ENCODE measurements around the gene CBX4.

Gene CBX4

GRCh38 chr17:79829004-79829403 is 10.2 kb downstream of the CBX4 start:
- no peak for DNase-seq (ENCODE audit: low spot score)

DNA sequence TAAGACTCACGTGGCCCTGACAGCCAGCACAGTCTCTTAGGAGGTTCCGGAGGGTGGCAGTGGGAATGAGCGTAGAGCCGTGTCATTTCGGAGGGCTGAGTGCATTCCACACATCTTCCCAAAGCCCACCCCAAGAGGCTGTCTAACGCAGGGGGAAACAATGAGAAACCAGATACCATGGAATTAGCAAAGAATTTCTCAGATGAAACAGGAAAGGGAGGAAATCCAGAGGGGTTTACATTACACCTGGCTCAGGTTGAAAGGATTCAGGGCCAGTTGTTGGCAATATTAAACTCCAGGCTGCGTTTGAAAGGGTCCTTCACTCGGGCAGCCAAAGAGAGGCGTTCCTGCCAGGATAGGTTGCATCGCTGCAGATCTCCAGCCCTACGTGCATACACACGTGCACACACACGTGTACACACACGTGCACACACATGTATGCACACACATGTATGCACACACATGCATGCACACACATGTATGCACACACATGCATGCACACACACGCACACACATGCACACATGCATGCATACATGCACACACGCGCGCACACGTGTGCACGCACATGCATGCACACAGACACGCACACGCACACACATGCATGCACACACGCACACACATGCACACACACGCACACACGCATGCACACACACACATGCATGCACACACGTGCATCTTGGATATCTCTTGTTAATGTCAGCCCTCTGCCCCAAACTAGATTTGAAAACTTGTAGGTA is 12.2 kb downstream of the CBX4 start:
- no peak for DNase-seq (ENCODE audit: low spot score)

- no peak for DNase-seq (ENCODE audit: low spot score)
These were observed 13.0 kb downstream of the CBX4 start for GRCh38 chr17:79826204-79826680.

- no peak for DNase-seq (ENCODE audit: low spot score)
These were observed 13.7 kb downstream of the CBX4 start for GRCh38 chr17:79825580-79825921.

- no peak for DNase-seq (ENCODE audit: low spot score)
These were observed 14.2 kb downstream of the CBX4 start for GRCh38 chr17:79824893-79825579.

DNA sequence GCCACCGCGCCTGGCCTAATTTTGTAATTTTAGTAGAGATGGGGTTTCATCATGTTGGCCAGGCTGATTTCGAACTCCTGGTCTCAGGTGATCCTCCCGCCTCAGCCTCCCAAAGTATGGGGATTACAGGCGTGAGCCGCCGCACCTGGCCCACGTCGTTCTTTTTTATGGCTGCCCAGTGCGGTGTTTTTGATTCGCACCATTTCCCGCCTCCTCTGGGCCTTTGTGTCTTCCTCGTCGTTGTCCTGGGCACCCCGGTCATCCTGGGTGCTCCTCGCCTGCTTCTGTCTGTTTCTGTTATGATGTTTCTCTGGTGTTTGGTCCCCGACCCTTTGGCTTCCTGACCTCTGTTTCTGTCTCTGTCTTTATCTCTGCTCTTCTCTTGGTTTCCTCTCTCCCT is 15.0 kb downstream of the CBX4 start:
- DNase-seq (ENCODE audit: low spot score), result no peak

- no peak for DNase-seq (ENCODE audit: low spot score)
These were observed 16.6 kb downstream of the CBX4 start for GRCh38 chr17:79822583-79823124.

GRCh38 chr17:79821331-79822095 is 17.7 kb downstream of the CBX4 start:
- no peak for DNase-seq (ENCODE audit: low spot score)

DNA sequence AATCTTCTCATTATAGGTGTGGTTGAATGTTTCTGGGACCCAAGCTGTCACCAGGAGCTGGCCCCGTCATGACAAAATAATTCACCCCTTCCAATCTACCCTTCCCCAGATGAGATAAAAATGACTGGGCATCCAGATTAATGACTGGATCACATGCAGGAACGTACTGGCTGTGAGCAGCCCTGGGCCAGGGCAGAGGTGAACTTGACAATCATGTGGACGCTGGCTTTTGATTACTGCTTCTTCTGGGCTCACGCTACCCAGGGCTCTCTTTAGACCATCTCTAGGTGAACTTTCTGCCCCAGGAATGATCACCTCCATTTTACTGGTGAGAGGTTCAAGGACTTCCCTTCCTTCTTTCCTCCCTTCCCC is 18.3 kb downstream of the CBX4 start:
- DNase-seq (ENCODE audit: low spot score), result no peak

DNA sequence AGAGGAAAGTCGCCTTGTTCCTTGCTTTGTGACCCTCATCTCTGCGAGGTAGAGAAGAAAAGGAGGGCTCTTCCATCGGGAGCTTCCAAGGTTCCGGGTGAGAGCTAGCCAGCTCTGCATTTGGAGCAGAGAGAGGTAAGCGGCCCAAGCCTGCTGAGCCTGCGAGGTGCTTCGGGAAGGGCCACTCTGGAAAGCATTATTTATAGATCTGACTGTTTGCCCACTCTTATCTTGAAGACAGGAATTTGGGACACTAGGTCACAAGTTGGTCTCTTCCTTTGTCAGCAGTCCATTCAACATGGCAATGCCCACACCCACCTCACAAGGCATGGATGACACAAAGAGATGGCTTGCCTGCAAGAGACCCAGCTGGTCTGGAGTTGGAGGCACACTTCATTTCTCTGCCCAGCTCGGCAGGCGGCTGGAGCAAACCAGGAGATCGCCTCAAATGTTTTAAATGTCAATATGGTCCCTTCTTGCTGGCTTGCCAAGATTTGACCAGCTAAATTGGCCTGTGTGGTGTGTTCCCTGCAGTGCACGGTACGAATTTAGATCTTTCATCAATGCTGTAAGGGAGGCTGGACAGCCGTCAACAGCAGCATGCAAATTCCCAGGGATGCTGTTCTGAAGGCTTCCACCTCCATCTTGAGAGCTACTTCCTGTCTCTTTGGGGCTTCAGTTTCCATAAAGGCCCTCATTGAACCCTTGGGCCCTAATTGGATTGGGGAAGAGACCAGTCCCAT is 19.5 kb downstream of the CBX4 start:
- DNase-seq (ENCODE audit: low spot score), result no peak

- DNase-seq (ENCODE audit: low spot score), result no peak
These were observed 20.2 kb downstream of the CBX4 start for GRCh38 chr17:79819085-79819484.

DNA sequence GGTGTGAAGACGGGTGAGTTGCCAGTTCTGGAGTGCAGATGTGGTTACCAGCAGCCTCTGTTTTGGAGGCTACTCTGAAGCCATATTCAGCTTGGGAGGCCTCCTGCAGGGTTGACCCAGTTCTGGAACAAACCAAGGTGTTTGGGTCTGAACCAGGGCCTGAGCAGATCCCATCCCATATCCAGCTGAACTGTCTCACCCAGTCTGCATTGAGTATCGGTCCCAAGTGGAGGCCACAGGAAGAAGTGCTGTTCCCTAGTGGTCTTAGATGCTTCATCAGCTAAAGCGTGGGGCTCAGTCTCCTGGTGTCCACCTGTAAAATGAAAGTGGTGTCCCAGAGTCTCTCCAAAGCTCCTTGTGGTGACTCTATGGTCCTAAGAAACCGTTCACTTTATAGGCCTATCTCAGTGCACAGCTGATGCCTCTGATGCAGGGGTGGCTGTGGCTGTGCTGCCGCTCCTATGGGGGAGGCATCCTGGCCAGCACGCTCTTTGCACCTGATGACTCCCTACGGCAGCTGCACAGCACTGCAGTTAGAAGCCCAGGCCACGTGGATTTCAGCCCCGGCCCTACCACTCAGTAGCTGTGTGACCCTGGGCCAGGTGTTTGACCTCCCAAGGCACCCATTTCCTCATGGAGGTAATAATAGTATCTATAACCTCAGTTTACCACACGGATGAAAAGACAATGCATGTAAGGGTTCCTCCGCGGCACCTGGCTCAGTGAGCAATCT is 21.0 kb downstream of the CBX4 start:
- no peak for DNase-seq (ENCODE audit: low spot score)

GRCh38 chr17:79815836-79816461 is 23.3 kb downstream of the CBX4 start:
- no peak for DNase-seq (ENCODE audit: low spot score)

DNA sequence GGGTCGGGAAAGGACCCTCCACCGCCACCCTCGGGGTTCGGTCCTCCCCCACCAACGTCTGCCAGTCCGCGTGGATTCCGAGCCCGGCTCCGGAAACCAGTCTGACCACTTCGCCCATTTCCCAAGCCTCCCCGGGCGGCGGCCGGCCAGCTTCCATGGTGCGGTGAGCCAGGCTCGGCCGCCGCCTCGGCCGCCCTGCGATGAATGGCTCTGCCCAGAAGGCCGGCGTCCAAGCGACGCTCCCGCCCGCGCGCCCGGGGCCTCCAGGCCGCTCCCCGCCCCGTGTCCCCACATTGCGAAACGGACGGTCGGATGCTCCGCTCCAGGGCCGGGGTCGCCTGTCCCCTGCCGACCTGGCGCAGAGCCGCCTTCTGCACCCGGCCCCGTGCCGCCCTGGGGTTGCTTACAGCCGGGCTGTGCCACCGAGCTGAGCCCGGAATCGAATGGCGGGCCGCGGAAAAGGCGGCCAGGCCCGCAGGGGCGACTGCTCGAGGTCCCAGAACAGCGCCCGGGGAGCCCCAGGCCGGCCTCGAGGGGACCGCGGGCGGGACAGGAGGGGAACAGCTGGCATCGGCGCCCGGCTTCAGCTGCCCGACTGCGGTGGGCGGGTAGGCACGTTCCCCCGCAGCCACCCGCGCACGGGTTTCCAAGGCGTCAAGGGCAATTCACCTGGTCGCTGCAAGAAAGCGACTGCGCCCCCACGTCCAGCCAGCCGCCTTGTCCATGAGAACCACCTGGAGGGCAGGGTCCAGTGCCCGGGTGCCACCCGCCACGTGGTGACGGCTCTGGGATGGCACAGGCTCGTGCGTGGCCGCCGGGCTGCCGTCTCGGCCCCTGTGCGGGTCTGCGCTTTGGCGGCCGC is 24.0 kb downstream of the CBX4 start:
- DNase-seq (ENCODE audit: low spot score), result no peak

DNA sequence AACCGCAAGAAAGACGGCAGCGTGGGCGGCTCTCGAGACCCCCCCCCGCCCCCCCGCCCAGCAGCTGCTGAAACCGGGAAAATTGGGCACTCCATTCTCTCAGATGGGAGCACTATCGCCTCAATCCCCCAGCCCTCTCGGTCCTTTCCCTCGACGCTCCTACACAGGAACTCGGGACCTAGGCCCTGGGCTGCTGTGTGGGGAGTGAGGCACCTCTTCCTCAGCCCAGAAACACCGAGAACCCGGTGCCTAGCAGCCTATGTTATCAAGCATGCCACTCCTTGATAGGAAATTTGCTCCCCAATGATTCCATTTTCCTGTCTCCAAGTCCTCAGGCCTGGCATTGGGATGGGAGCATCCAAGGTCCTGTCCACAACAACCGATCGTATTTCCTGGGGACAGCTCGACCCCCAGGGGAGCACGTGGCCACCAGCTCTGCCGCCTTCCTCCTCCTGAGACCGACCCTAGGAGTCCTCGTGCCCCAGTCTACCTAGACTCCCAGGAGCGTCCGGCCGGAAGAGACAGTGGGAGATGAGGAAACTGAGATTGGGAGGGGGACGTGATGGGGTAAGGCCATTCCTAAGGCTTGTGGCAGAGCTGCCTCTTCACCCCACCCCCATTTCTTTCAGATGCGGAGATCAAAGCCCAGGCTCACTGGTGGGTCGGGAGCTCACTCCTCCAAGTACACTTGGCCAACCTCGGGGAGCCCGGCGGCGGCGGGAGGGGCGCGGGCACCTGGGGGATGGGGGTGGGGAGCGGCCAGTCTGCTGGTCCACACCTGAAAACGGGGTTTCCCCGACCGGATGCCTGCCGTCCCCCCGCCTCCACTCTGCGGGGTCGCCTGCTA is 24.9 kb downstream of the CBX4 start:
- DNase-seq (ENCODE audit: low spot score), result no peak

GRCh38 chr17:79813297-79814126 is 25.7 kb downstream of the CBX4 start:
- DNase-seq (ENCODE audit: low spot score), result no peak

DNA sequence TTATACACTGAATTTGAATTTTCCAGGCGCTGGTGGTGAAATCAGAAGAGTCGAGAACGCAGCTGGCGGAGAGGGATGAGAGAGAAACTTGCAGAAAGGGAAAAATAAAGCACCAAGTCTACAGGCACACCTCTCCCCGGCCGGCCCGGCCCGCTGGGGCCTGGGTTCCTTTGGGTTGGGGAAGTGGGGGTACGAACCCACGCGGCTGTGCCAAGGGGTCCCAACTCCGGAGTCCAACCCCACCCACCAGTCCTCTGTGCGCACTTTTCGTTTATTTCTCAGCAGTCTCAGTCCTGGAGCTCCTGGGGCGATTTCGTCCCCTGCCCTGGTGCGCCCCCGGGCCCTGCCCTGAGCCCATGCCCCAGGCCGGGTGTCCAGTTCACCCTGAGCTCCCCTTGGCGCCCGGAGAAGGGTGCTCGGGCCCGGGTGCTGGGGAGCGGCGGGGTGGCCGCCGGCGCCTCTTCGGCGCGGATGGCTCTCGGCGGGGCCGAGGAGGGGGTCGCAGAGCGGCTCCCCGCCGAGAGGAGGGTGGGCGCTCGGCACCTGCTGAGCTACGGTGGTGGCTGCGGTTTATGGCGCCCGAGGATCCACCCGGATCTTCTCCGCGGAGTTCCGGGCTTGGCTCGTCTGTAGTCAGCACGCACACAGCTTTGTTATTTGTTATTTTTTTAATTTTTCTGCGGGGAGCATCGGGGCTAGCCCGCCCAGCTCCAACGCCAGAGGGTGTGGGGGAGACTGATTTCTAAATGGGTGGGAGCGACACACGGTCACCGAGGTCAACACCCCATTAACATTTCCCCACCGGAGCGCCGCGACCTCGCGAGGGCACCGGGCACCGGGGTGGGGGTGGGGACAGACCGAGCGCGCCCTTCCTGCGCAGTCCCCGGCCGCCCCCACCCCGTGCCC is 26.6 kb downstream of the CBX4 start:
- DNase-seq (ENCODE audit: low spot score), result no peak
